Hepatocyte (in vitro differentiated cells): Measurements from ENCODE around the gene ULK1. TPM values are rescaled to one million over a fixed set of nuclear protein-coding genes. Genes with fewer than 3 reads are reported as not detected.

Experiments
- DNase-seq: peaks from one replicate; pipeline ENCODE4 v3.0.0-alpha.2; 2016; ENCODE audit warnings: low spot score
- H2AFZ ChIP-seq: fragments of 200-600 bp; sonication (generic); 2 replicates; pipeline ENCODE4 v1.6.0; 2016; ENCODE audit warnings: antibody characterized with exemption, mild to moderate bottlenecking
- H3K27ac ChIP-seq: fragments of 200-600 bp; sonication (generic); 2 replicates; pipeline ENCODE4 v1.5.1; 2016; ENCODE audit warnings: mild to moderate bottlenecking
- H3K27me3 ChIP-seq: fragments of 200-600 bp; sonication (generic); 2 replicates; pipeline ENCODE4 v1.6.1; 2016
- H3K36me3 ChIP-seq: fragments of 200-600 bp; sonication (generic); replicated peaks from 2 replicates; pipeline ENCODE4 v1.5.1; 2016; ENCODE audit warnings: low read depth; ENCODE audit not compliant: insufficient read depth
- H3K4me1 ChIP-seq: fragments of 200-600 bp; sonication (generic); 2 replicates; pipeline ENCODE4 v1.5.1; 2016; ENCODE audit warnings: mild to moderate bottlenecking, moderate library complexity; ENCODE audit not compliant: insufficient read depth
- H3K4me2 ChIP-seq: fragments of 200-600 bp; sonication (generic); 2 replicates; pipeline ENCODE4 v1.6.0; 2016
- H3K4me3 ChIP-seq: fragments of 200-600 bp; sonication (generic); 2 replicates; pipeline ENCODE4 v1.5.1; 2016; ENCODE audit warnings: mild to moderate bottlenecking
- H3K79me2 ChIP-seq: fragments of 200-600 bp; sonication (generic); 2 replicates; pipeline ENCODE4 v1.6.0; 2017; ENCODE audit warnings: mild to moderate bottlenecking
- H3K9me2 ChIP-seq: fragments of 200-600 bp; sonication (generic); replicated peaks from 2 replicates; pipeline ENCODE4 v1.6.0; 2017; ENCODE audit warnings: mild to moderate bottlenecking; ENCODE audit not compliant: insufficient read depth
- H3K9me3 ChIP-seq: fragments of 200-600 bp; sonication (generic); 2 replicates; pipeline ENCODE4 v1.5.1; 2016; ENCODE audit warnings: low read depth, mild to moderate bottlenecking
- H4K20me1 ChIP-seq: fragments of 200-600 bp; sonication (generic); 2 replicates; pipeline ENCODE4 v1.6.0; 2016; ENCODE audit warnings: mild to moderate bottlenecking; ENCODE audit not compliant: insufficient read depth, poor library complexity, severe bottlenecking
- EZH2 ChIP-seq: fragments of 200-600 bp; sonication (generic); IDR thresholded peaks from 2 replicates; pipeline ENCODE4 v1.6.1; 2016; ENCODE audit warnings: antibody characterized with exemption, mild to moderate bottlenecking, borderline replicate concordance
- EZH2phosphoT487 ChIP-seq: fragments of 200-600 bp; sonication (generic); IDR thresholded peaks from one replicate; pipeline ENCODE4 v1.6.1; 2018; ENCODE audit warnings: antibody characterized with exemption, mild to moderate bottlenecking, low read depth, moderate library complexity; ENCODE audit not compliant: unreplicated experiment, severe bottlenecking
- WGBS: methylation state at CpG from one replicate; pipeline ENCODE4 v1.1.6; 2016; ENCODE audit warnings: low lambda C conversion rate; ENCODE audit errors: missing lambda C conversion rate; 5-methylcytosine and 5-hydroxymethylcytosine counted together
- polyA plus RNA-seq: library from polyadenylated mRNA; unstranded; fragments of >200 nt; fragmentation: Nextera tagmentation; extraction: Ambion mirVana; gene quantifications from 2 replicates; pipeline ENCODE4 v1.2.1, GENCODE V29; 2016
- total RNA-seq: library from RNA; depleted of rRNA; stranded (reverse); fragments of >200 nt; gene quantifications from 2 replicates; pipeline ENCODE4 v1.2.3, GENCODE V29; 2014
- TF ChIP-seq, protein P1 (sequence below): fragments of 200-600 bp; sonication (generic); IDR thresholded peaks from 2 replicates; pipeline ENCODE4 v1.5.1; 2016; ENCODE audit warnings: antibody characterized with exemption, mild to moderate bottlenecking; ENCODE audit not compliant: poor library complexity

ULK1 gene
- total and polyA plus RNA-seq, 2 experiments from 2014 or later, result 9.4 to 11.0 TPM

- DNase-seq, result no peak
- H3K4me2 ChIP-seq, result no peak overlapping the region
- no peak overlapping the region for H3K4me3 ChIP-seq
- H4K20me1 ChIP-seq, result no peaks in the 10 kb centered on the region
- no peaks in the 10 kb centered on the region for H3K27me3 ChIP-seq
- no peaks in the 10 kb centered on the region for H3K79me2 ChIP-seq
- no peaks in the 10 kb centered on the region for H3K9me2 ChIP-seq
- no peaks in the 10 kb centered on the region for H3K4me1 ChIP-seq
- TF ChIP-seq, protein P1, sequence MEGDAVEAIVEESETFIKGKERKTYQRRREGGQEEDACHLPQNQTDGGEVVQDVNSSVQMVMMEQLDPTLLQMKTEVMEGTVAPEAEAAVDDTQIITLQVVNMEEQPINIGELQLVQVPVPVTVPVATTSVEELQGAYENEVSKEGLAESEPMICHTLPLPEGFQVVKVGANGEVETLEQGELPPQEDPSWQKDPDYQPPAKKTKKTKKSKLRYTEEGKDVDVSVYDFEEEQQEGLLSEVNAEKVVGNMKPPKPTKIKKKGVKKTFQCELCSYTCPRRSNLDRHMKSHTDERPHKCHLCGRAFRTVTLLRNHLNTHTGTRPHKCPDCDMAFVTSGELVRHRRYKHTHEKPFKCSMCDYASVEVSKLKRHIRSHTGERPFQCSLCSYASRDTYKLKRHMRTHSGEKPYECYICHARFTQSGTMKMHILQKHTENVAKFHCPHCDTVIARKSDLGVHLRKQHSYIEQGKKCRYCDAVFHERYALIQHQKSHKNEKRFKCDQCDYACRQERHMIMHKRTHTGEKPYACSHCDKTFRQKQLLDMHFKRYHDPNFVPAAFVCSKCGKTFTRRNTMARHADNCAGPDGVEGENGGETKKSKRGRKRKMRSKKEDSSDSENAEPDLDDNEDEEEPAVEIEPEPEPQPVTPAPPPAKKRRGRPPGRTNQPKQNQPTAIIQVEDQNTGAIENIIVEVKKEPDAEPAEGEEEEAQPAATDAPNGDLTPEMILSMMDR, result no peak
- TF ChIP-seq EZH2 (no peak), EZH2phosphoT487 (no peak)
- no peak overlapping the region for H3K27ac ChIP-seq
- WGBS, result 90% methylated on average over 11 of the region's 20 CpGs
- H2AFZ ChIP-seq, result no peak overlapping the region
- no peaks in the 10 kb centered on the region for H3K36me3 ChIP-seq
- no peaks in the 10 kb centered on the region for H3K9me3 ChIP-seq
Observed at GRCh38 chr12:131918311-131919050, 24.1 kb downstream of the ULK1 start.

DNA sequence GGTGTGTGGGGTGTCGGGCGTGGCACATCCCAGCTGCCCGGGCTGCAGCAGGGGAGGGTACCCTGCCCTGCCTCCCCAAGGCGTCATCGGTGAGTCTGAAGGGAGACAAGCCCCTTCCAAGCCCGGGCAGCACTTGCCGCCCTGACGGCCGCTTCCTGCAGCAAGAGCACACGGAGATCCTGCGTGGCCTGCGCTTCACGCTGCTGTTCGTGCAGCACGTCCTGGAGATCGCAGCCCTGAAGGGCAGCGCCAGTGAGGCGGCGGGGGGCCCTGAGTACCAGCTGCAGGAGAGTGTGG, 24.6 kb downstream of the ULK1 start:
- no peak for DNase-seq
- WGBS, result 97% methylated on average over 16 of the region's 19 CpGs
- H3K4me1 ChIP-seq, result no peaks in the 10 kb centered on the region
- H3K27me3 ChIP-seq, result no peaks in the 10 kb centered on the region
- TF ChIP-seq, protein P1, result no peak
- TF ChIP-seq EZH2phosphoT487, result no peak
- no peak for TF ChIP-seq EZH2
- H3K27ac ChIP-seq, result no peak overlapping the region
- H3K36me3 ChIP-seq, result no peaks in the 10 kb centered on the region
- no peak overlapping the region for H3K4me2 ChIP-seq
- H3K79me2 ChIP-seq, result no peaks in the 10 kb centered on the region
- H3K9me3 ChIP-seq, result no peaks in the 10 kb centered on the region
- H3K4me3 ChIP-seq, result no peak overlapping the region
- no peak overlapping the region for H2AFZ ChIP-seq
- no peaks in the 10 kb centered on the region for H4K20me1 ChIP-seq
- H3K9me2 ChIP-seq, result no peaks in the 10 kb centered on the region

DNA sequence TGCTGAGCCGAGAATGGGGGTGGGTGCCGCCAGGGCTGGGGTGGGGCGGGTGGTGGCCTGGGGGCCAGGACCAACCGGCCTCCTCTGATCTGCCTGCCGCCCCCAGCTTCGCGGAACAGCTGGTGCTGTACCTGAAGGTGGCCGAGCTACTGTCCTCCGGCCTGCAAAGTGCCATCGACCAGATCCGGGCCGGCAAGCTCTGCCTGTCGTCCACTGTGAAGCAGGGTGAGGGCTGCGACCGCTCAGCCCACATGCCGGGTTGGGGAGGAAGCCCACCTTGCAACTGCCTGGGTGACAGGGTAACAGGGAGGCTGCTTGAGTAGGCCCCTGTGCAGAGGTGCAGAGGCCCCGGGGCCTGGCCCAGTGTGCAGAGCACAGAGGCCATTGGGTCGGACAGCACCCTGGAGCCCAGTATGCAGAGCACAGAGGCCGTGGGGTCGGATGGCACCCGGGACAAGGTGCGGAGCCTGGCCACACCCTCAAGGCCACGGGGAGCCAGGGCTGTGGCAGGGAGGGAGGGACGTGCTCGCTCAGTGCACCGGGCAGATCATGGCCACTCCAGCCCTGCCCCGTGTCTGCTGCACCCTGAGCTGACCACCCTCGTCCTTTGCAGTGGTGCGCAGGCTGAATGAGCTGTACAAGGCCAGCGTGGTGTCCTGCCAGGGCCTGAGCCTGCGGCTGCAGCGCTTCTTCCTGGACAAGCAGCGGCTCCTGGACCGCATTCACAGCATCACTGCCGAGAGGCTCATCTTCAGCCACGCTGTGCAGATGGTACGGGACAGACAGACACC, 25.1 kb downstream of the ULK1 start:
- Histone ChIP-seq H3K9me3 (no peaks in the 10 kb centered on the region), H3K27ac (no peak overlapping the region), H3K9me2 (no peaks in the 10 kb centered on the region), H3K79me2 (no peaks in the 10 kb centered on the region), H3K36me3 (no peaks in the 10 kb centered on the region), H3K4me1 (no peaks in the 10 kb centered on the region), H2AFZ (no peak overlapping the region), H4K20me1 (no peaks in the 10 kb centered on the region), H3K27me3 (no peaks in the 10 kb centered on the region), H3K4me2 (no peak overlapping the region), H3K4me3 (no peak overlapping the region)
- no peak for TF ChIP-seq EZH2phosphoT487
- TF ChIP-seq, protein P1, result no peak
- no peak for TF ChIP-seq EZH2
- WGBS, result 97% methylated on average over 29 of the region's 37 CpGs
- no peak for DNase-seq
